Gastroesophageal sphincter (tissue), 4 donors: ENCODE measurements around the gene PER2. TPM values are rescaled to one million over a fixed set of nuclear protein-coding genes. Genes with fewer than 3 reads are reported as not detected.
"Not testable (repeated sequence)": the region's sequence is repeated elsewhere in the genome, so short reads cannot be mapped to it uniquely, and the experiment has no call there.

ENCODE experiments used
- ATAC-seq: fragments of 150-250 bp; one replicate; pipeline ENCODE4 v1.9.1; 2016; ENCODE audit warnings: mild to moderate bottlenecking, moderate library complexity
- H3K27ac ChIP-seq, 4 donors: fragments of 200-600 bp; sonication (generic) in 3 of 4; 1 replicate in 3 of 4; 2 replicates in 1 of 4; pipeline ENCODE4 v1.5.1; 2016 to 2019
- H3K27me3 ChIP-seq: fragments of 200-600 bp; sonication (generic); one replicate; pipeline ENCODE4 v1.5.1; 2019
- H3K36me3 ChIP-seq, 2 donors: fragments of 200-600 bp; sonication (generic); one replicate each; pipeline ENCODE4 v1.5.1; 2019; ENCODE audit warnings: control low read depth in 1 of 2
- H3K4me1 ChIP-seq, 3 donors: fragments of 200-600 bp; sonication (generic); 1 replicate in 2 of 3; 2 replicates in 1 of 3; pipeline ENCODE4 v1.5.1; 2016 to 2019; ENCODE audit warnings: control low read depth in 2 of 3
- H3K4me3 ChIP-seq, 2 donors: fragments of 200-600 bp; sonication (generic); one replicate each; pipeline ENCODE4 v1.5.1; 2019; ENCODE audit warnings: mild to moderate bottlenecking in 1 of 2, moderate library complexity in 1 of 2
- H3K9me3 ChIP-seq, 3 donors: fragments of 200-600 bp; sonication (generic); one replicate each; pipeline ENCODE4 v1.5.1; 2017 to 2019; ENCODE audit warnings: control low read depth in 2 of 3
- EP300 ChIP-seq: sonication (generic); formaldehyde crosslinking; IDR thresholded peaks from one replicate; pipeline ENCODE4 v1.6.1; 2017; ENCODE audit warnings: antibody characterized with exemption, mild to moderate bottlenecking
- POLR2A ChIP-seq, 2 donors: fragments of 450-650 bp; IDR thresholded peaks; one replicate each; pipeline ENCODE4 v1.6.1; 2017; ENCODE audit warnings: antibody characterized with exemption in 2 of 2, mild to moderate bottlenecking in 2 of 2, moderate library complexity in 1 of 2
- POLR2AphosphoS5 ChIP-seq: sonication (generic); formaldehyde crosslinking; IDR thresholded peaks from one replicate; pipeline ENCODE4 v1.6.1; 2017; ENCODE audit warnings: antibody characterized with exemption
- WGBS, 2 donors: methylation state at CpG; one replicate each; pipeline ENCODE4 v1.1.5; 2018; ENCODE audit warnings: low coverage in 1 of 2; 5-methylcytosine and 5-hydroxymethylcytosine counted together
- total RNA-seq, 4 donors: library from RNA; depleted of rRNA; stranded (reverse); fragments of >200 nt; gene quantifications; one replicate each; pipeline ENCODE4 v1.1.0, GENCODE V29; 2016
- TF ChIP-seq, protein P1 (sequence below), 4 experiments: fragments of 200-600 bp in 2 of 4; fragments of 450-650 bp in 2 of 4; sonication (generic) in 1 of 4; IDR thresholded peaks; one replicate each; pipeline ENCODE4 v1.5.1; 2017 to 2019; ENCODE audit warnings: antibody characterized with exemption in 4 of 4, mild to moderate bottlenecking in 2 of 4, moderate library complexity in 2 of 4

The PER2 gene
- total RNA-seq, 4 donors from 2014 or later: 8.7 to 20.5 (median 17.0) TPM

DNA sequence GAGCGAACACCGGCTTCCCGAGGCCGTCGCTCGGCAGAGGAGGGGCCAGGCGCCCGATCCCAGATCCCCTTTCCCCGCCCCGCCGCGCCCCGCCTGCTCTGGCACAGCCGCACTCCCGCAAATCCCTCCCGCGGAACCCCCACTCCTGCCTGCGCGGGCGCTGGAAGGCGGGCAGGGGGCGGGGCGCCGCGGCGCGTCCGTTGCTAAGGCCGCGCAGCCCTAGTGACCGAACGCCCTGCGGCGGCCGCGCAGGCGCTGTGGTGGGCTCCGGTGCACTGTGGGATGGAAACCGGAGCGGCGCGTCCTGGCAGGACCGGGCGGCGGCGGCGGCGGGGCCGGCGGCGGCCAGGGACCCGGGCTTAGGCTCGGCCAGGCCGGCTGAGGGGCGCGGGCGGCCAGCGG is 31.8 kb upstream of the PER2 start, which contains the start of gene TRAF3IP1:
Gene TRAF3IP1 (plus strand): TSS at position 273 of the 402 bp plus-strand sequence. CDS start 145 bp downstream, outside the sequence.
- H3K4me3 ChIP-seq: peak within 1 kb of the TSS; percentile 54 to 93
- H3K4me1 ChIP-seq: peaks cover 0 to 26% (median 17%) of the 10 kb centered on the region in 3 donors
- no peaks in the 10 kb centered on the region for H3K9me3 ChIP-seq
- peak; percentile 98 for ATAC-seq
- H3K27me3 ChIP-seq: no peaks in the 10 kb centered on the region
- H3K36me3 ChIP-seq: peaks cover 0 to 19% of the 10 kb centered on the region in 2 donors
- WGBS, 2 donors: no CpG with 5 or more reads among the region's 58 CpGs
- peak within 1 kb of the TSS; percentile 8 to 85 (median 82) for H3K27ac ChIP-seq
- TF ChIP-seq, protein P1, sequence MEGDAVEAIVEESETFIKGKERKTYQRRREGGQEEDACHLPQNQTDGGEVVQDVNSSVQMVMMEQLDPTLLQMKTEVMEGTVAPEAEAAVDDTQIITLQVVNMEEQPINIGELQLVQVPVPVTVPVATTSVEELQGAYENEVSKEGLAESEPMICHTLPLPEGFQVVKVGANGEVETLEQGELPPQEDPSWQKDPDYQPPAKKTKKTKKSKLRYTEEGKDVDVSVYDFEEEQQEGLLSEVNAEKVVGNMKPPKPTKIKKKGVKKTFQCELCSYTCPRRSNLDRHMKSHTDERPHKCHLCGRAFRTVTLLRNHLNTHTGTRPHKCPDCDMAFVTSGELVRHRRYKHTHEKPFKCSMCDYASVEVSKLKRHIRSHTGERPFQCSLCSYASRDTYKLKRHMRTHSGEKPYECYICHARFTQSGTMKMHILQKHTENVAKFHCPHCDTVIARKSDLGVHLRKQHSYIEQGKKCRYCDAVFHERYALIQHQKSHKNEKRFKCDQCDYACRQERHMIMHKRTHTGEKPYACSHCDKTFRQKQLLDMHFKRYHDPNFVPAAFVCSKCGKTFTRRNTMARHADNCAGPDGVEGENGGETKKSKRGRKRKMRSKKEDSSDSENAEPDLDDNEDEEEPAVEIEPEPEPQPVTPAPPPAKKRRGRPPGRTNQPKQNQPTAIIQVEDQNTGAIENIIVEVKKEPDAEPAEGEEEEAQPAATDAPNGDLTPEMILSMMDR (IDR thresholded peaks at IDR 0.05): no peak
- TF ChIP-seq POLR2A (IDR thresholded peaks at IDR 0.05) (peak in 1 of 2 donors; percentile 37), POLR2AphosphoS5 (peak; percentile 55)

DNA sequence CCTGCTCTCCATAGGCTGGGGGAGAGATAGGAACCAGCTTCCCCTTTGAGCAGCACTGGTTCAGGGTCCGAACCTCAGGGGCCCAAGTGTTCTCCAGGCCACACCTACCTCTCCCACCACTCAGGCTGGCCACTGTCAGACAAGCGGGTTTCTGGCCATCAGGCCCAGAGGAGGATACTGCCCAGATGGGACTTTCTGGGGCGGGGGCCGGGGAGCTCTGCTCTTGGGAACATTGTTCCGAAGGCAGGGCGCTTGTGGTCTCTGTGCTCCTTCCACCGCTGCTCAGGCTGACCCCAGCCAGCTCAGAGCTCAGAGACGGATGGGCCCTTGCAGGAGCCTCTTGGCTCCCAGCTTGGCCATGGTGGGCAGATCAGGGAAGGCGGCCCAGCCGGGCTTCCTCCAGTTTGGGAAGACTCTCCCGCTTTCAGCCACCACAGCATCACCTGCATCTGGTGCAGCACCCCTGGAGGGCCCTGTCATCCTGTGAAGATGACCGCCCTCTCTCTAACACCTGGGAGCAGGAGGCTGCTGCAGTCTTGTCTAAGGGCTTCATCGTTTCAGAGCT is 26.7 kb upstream of the PER2 start:
- no peaks in the 10 kb centered on the region for H3K36me3 ChIP-seq
- no peaks in the 10 kb centered on the region for H3K9me3 ChIP-seq
- TF ChIP-seq POLR2A (IDR thresholded peaks at IDR 0.05) (no peak), POLR2AphosphoS5 (no peak), EP300 (no peak)
- TF ChIP-seq, protein P1 (IDR thresholded peaks at IDR 0.05): no peak
- no peak overlapping the region for H3K27ac ChIP-seq
- H3K4me3 ChIP-seq: no peak overlapping the region
- no CpG with 5 or more reads among the region's 13 CpGs for WGBS, 2 donors
- H3K27me3 ChIP-seq: peaks cover 4% of the 10 kb centered on the region
- peaks cover 0 to 10% (median 6%) of the 10 kb centered on the region in 3 donors for H3K4me1 ChIP-seq
- no peak for ATAC-seq

DNA sequence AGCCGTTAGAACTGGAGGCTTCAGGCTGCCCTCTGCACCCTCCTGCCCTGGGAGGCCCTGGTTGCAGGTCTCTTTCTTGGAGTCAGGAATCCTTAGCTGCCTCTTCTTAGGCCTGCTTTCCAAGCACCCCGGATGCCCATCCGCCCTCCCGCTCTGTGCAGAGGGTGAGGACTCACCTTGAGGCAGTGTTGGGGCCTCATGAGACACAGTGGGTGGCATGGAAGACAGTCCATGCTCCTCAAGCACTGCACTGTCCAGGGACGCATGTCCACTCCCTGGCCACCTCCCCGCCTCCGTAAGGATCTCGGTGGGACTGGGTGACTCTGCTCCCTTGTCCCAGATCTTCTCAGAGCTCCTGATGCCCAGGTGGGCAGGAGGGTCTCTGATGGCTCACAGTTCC is 26.2 kb upstream of the PER2 start:
- no peak for ATAC-seq
- TF ChIP-seq EP300 (no peak), POLR2A (IDR thresholded peaks at IDR 0.05) (no peak), POLR2AphosphoS5 (no peak)
- TF ChIP-seq, protein P1 (IDR thresholded peaks at IDR 0.05): no peak
- H3K9me3 ChIP-seq: no peaks in the 10 kb centered on the region

DNA sequence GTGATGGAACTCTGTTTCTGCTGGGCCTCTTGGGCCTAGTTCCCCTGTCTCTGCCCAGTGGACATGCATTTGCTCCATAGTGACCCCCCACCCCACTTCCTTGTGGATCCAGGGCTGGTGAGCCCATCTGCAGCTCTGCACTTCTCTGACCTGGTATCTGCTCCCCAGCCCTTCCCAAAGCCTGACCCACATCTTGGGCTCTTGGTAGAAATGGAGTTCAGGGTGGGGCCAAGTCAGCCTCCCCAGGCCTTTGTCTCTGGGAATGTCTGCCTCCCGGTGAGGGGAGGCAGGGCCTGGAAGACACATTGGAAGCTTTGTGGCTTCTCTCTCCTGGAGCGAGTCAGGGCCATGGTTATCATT is 25.6 kb upstream of the PER2 start:
- no peaks in the 10 kb centered on the region for H3K4me1 ChIP-seq
- H3K36me3 ChIP-seq: no peaks in the 10 kb centered on the region
- H3K27ac ChIP-seq: no peak overlapping the region
- no peaks in the 10 kb centered on the region for H3K9me3 ChIP-seq
- WGBS, 2 donors: 67 to 100% methylated on average over 1 of the region's 2 CpGs
- ATAC-seq: no peak
- no peak overlapping the region for H3K4me3 ChIP-seq
- peaks cover 6% of the 10 kb centered on the region for H3K27me3 ChIP-seq
- TF ChIP-seq, protein P1 (IDR thresholded peaks at IDR 0.05): no peak
- TF ChIP-seq EP300 (no peak), POLR2AphosphoS5 (no peak), POLR2A (IDR thresholded peaks at IDR 0.05) (no peak)

More for the DNA sequence above, 26.2 kb upstream of the PER2 start:
- no peak overlapping the region for H3K4me3 ChIP-seq
- H3K27me3 ChIP-seq: peaks cover 6% of the 10 kb centered on the region
- peaks cover 0 to 5% (median 2%) of the 10 kb centered on the region in 3 donors for H3K4me1 ChIP-seq
- H3K27ac ChIP-seq: no peak overlapping the region
- 100% methylated on average over 1 of the region's 8 CpGs; no CpG with 5 or more reads in 1 of the 2 donors for WGBS, 2 donors
- no peaks in the 10 kb centered on the region for H3K36me3 ChIP-seq

DNA sequence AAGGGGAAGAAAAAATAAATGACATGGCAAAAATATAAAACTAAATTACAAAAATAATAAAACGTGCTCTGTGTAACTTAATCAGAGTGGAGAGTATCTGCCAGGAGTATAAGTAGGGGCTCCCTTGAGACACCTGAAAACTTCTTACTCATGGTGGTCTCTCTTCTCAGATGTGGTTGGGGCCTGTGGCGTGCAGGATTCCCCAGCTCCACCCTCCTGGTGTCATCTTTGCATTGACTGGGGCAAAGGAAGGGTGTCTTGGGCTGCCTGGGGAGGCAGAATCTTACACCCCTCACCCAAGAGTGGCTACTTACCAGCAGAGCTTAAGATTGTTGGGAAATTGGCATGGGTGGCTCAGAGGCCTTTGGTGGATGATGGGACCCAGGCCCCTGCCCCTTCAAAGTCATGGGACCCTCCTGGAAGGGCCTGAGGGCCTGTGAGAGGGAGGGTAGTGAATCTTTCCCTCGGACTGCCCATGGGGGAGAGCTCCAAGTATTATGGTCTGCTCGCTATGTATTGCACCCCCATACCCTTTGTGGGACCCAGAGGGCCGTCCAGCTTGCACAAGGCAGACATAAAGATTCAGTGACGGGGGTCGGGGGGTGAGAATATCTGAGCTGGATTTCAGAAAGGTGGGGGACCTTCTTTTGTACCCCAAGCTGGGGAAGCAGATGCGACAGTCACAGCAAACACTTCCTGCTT is 25.0 kb upstream of the PER2 start:
- Histone ChIP-seq H3K36me3 (no peaks in the 10 kb centered on the region), H3K27ac (no peak overlapping the region), H3K4me1 (no peaks in the 10 kb centered on the region), H3K27me3 (peaks cover 6% of the 10 kb centered on the region), H3K9me3 (no peaks in the 10 kb centered on the region), H3K4me3 (no peak overlapping the region)
- TF ChIP-seq POLR2AphosphoS5: no peak
- no peak for TF ChIP-seq EP300
- no peak for TF ChIP-seq POLR2A (IDR thresholded peaks at IDR 0.05)
- ATAC-seq: no peak
- WGBS, 2 donors: 90 to 93% methylated on average over 2 to 7 of the region's 8 CpGs

DNA sequence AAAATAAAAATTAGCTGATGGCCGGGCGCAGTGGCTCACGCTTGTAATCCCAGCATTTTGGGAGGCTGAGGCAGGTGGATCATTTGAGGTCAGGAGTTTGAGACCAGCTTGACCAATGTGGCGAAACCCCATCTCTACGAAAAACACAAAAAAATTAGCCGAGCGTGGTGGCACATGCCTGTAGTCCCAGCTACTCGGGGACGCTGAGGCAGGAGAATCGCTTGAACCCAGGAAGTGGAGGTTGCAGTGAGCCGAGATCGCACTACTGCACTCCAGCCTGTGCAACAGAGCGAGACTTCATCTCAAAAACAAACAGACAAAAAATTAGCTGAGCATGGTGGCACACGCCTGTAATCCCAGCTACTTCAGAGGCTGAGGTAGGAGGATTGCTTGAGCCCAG is 22.3 kb upstream of the PER2 start:
- WGBS, 2 donors: 90% methylated on average over 14 of the region's 14 CpGs; no CpG with 5 or more reads in 1 of the 2 donors
- H3K4me3 ChIP-seq, H3K36me3 ChIP-seq, ATAC-seq, H3K27me3 ChIP-seq, H3K27ac ChIP-seq, H3K4me1 ChIP-seq, H3K9me3 ChIP-seq: not testable (repeated sequence)
